OCI-LY7 (cell line): ENCODE measurements around the gene MERTK.

Source experiments
- EZH2phosphoT487 ChIP-seq: fragments of 200-600 bp; sonication (generic); IDR thresholded peaks from 2 replicates; pipeline ENCODE4 v1.6.1; 2018; ENCODE audit warnings: low read depth, borderline replicate concordance, mild to moderate bottlenecking, mixed run types, antibody characterized with exemption, low read length, moderate library complexity, mixed read lengths
- TF ChIP-seq, protein P1 (sequence below): fragments of 200-600 bp; sonication (generic); conservative IDR thresholded peaks from 2 replicates; pipeline ENCODE4 v1.5.1; 2014; ENCODE audit warnings: mild to moderate bottlenecking, antibody characterized with exemption, low read length, moderate library complexity, mixed read lengths

DNA sequence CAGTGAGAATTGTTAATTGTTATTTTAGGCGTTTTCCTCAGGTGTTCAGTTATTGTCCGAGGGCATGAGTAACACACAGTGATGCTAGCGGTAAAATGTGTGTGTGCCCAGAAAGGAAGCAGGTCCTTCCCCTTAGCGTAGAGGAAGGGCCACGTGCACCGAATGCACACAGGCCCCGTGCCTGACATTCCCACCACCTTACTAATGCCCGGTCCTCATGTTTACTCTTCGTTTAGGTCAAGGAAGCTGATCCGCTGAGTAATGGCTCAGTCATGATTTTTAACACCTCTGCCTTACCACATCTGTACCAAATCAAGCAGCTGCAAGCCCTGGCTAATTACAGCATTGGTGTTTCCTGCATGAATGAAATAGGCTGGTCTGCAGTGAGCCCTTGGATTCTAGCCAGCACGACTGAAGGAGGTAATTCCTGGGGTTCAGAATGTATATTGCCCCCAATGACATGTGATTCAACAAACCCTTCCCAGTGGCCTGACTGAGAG, 76.7 kb downstream of the MERTK start:
- TF ChIP-seq, protein P1, sequence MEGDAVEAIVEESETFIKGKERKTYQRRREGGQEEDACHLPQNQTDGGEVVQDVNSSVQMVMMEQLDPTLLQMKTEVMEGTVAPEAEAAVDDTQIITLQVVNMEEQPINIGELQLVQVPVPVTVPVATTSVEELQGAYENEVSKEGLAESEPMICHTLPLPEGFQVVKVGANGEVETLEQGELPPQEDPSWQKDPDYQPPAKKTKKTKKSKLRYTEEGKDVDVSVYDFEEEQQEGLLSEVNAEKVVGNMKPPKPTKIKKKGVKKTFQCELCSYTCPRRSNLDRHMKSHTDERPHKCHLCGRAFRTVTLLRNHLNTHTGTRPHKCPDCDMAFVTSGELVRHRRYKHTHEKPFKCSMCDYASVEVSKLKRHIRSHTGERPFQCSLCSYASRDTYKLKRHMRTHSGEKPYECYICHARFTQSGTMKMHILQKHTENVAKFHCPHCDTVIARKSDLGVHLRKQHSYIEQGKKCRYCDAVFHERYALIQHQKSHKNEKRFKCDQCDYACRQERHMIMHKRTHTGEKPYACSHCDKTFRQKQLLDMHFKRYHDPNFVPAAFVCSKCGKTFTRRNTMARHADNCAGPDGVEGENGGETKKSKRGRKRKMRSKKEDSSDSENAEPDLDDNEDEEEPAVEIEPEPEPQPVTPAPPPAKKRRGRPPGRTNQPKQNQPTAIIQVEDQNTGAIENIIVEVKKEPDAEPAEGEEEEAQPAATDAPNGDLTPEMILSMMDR: no peak
- no peak for TF ChIP-seq EZH2phosphoT487
